ENCODE data around the gene ASB8. TPM values are rescaled to one million over a fixed set of nuclear protein-coding genes. Genes with fewer than 3 reads are reported as not detected.
"Not testable (repeated sequence)": the region's sequence is repeated elsewhere in the genome, so short reads cannot be mapped to it uniquely, and the experiment has no call there.

Gene ASB8
- total RNA-seq, 1 experiment from 2014 or later, result 34.4 TPM

DNA sequence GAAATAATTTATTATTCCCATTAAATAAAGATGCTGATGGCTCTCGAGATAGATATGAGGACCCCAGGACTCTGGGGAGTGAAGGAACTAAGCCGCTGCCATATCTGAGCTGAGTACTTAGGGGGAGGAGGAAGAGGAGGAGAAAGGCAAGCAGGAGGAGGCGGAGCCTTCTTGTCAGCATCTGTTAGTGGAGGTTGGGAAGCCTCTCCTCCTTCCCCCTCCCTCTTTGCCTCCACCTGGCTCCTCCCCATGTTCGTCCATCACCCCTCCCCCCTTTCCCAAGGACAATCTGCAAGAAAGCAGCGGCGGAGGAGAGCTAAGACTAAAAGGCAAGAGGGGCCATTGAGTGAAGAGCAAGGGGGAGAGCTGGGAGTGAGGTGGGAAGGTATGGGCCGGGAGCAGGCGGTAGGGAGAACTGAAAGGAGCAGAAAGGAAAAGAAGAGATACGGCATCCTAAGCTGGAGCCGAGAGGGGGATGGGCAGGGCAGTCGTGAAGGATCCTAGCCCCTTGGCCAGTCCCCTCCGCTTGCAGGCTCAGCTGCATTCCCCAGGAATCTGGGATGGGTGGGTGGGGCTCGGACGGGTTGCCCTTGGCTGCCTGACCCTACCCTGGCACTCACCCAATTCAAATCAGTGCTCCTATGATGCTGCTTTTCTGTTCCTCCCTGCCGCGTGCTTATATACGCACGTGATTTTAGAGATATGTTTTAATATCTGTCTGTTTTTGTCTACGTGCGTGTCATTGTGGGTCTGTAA, 38.1 kb downstream of the ASB8 start, which contains the start of gene PFKM:
PFKM (plus strand) TSS at position 287 of the 756 bp plus-strand sequence. CDS start 3,411 bp downstream, outside the sequence.
- peak; percentile 84 for DNase-seq
- intact Hi-C loops (cut with micrococcal nuclease), result loop anchor here (2.0 kb wide), 1 partner anchor 14 kb away; no protein-coding TSS in a partner anchor
- H3K27me3 ChIP-seq (ENCODE audit: low read length), result no peaks in the 10 kb centered on the region
- peak within 1 kb of the TSS; percentile 98 for H3K4me2 ChIP-seq (ENCODE audit: low read length)
- H3K79me2 ChIP-seq (ENCODE audit: low read length), result peaks cover 28% of the 10 kb centered on the region
- H3K9me3 ChIP-seq (ENCODE audit: low read length), result no peaks in the 10 kb centered on the region
- no peak for TF ChIP-seq EZH2 (IDR thresholded peaks at IDR 0.05; ENCODE audit: low read length, unreplicated experiment)
- H3K27ac ChIP-seq (ENCODE audit: low read length), result no peak within 1 kb of the TSS
- H3K4me1 ChIP-seq (ENCODE audit: insufficient read depth, low read length), result peaks cover 15% of the 10 kb centered on the region
- CTCF ChIA-PET, result no interaction called here
- H3K4me3 ChIP-seq (ENCODE audit: low read length), result peak within 1 kb of the TSS; percentile 87
- TSS peak; percentile 45 for BruUV-seq (replicated peaks)
- H3K9me2 ChIP-seq (replicated peaks; ENCODE audit: low read length), result no peaks in the 10 kb centered on the region
- H4K20me1 ChIP-seq (ENCODE audit: low read length), result no peaks in the 10 kb centered on the region
- peak; percentile 97 for ATAC-seq
- POLR2A ChIA-PET (ENCODE audit: unreplicated experiment), result interaction anchor here (0.5 to 0.9 kb wide), 4 partner anchors 14 to 1158 kb away, joined by 3 to 7 read pairs (median 4); no protein-coding TSS in a partner anchor
- H3K36me3 ChIP-seq (ENCODE audit: low read depth, low read length), result peaks cover 5% of the 10 kb centered on the region; the same call in 1 of the 2 replicates
- H3F3A ChIP-seq (ENCODE audit: low read length, unreplicated experiment), result no peaks in the 10 kb centered on the region
- peak within 1 kb of the TSS; percentile 80 for H3K9ac ChIP-seq (ENCODE audit: low read length)
- peak within 1 kb of the TSS; percentile 83 for H2AFZ ChIP-seq (ENCODE audit: low read length)

DNA sequence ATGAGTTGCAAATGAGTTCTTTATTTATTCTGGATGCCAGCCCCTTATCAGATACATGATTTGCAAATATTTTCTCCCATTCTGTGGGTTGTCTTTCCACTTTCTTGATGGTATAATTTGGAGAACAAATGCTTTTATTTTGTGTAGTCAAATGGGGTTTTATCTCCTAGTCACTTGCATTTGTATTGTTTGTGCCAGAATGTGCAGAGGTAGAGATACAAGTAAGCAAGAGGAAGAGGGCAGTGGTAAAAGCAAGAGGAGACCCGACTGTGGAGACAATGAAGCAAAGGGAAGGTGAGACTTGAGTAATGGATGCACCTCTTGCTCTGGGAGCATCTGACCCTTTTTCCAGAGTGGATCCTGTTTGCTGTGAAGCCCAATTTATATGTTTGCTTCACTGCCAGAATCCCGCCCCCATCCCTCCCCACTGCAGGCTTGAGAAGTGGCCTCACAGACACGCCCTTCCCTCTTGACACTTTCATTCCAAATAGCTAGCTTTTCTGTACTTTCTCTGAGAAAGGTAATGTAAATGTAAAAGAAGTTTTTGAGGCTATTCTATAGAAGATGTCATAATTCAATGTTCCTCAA, 38.9 kb downstream of the ASB8 start:
- ChIA-PET POLR2A (ENCODE audit: unreplicated experiment) (interaction anchor here (0.5 to 0.9 kb wide), 2 partner anchors 79 to 1159 kb away, joined by 3 to 5 read pairs; no protein-coding TSS in a partner anchor), CTCF (no interaction called here)
- DNase-seq (peak; percentile 15), ATAC-seq (peak; percentile 16)
- Histone ChIP-seq H3K9me3 (ENCODE audit: low read length) (no peaks in the 10 kb centered on the region), H3K79me2 (ENCODE audit: low read length) (peaks cover 28% of the 10 kb centered on the region), H4K20me1 (ENCODE audit: low read length) (no peaks in the 10 kb centered on the region), H3K4me3 (ENCODE audit: low read length) (peak overlapping the region; percentile 87), H2AFZ (ENCODE audit: low read length) (peak overlapping the region; percentile 83), H3K36me3 (ENCODE audit: low read depth, low read length) (peaks cover 5% of the 10 kb centered on the region; the same call in 1 of the 2 replicates), H3K27ac (ENCODE audit: low read length) (no peak overlapping the region), H3F3A (ENCODE audit: low read length, unreplicated experiment) (no peaks in the 10 kb centered on the region), H3K9ac (ENCODE audit: low read length) (no peak overlapping the region), H3K9me2 (replicated peaks; ENCODE audit: low read length) (no peaks in the 10 kb centered on the region), H3K4me2 (ENCODE audit: low read length) (peak overlapping the region; percentile 98), H3K4me1 (ENCODE audit: insufficient read depth, low read length) (peaks cover 15% of the 10 kb centered on the region), H3K27me3 (ENCODE audit: low read length) (no peaks in the 10 kb centered on the region)
- intact Hi-C loops (cut with micrococcal nuclease), result loop anchor here (2.0 kb wide), 1 partner anchor 14 kb away; no protein-coding TSS in a partner anchor
- TF ChIP-seq, protein P1, sequence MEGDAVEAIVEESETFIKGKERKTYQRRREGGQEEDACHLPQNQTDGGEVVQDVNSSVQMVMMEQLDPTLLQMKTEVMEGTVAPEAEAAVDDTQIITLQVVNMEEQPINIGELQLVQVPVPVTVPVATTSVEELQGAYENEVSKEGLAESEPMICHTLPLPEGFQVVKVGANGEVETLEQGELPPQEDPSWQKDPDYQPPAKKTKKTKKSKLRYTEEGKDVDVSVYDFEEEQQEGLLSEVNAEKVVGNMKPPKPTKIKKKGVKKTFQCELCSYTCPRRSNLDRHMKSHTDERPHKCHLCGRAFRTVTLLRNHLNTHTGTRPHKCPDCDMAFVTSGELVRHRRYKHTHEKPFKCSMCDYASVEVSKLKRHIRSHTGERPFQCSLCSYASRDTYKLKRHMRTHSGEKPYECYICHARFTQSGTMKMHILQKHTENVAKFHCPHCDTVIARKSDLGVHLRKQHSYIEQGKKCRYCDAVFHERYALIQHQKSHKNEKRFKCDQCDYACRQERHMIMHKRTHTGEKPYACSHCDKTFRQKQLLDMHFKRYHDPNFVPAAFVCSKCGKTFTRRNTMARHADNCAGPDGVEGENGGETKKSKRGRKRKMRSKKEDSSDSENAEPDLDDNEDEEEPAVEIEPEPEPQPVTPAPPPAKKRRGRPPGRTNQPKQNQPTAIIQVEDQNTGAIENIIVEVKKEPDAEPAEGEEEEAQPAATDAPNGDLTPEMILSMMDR (conservative IDR thresholded peaks at IDR 0.05; ENCODE audit: low read depth, low read length), result no peak
- TF ChIP-seq EZH2 (IDR thresholded peaks at IDR 0.05; ENCODE audit: low read length, unreplicated experiment), result no peak
- no peak for TF ChIP-seq EZH2phosphoT487 (IDR thresholded peaks at IDR 0.05; ENCODE audit: borderline replicate concordance, low read length)
- TSS peak; percentile 24 for BruUV-seq (replicated peaks)

DNA sequence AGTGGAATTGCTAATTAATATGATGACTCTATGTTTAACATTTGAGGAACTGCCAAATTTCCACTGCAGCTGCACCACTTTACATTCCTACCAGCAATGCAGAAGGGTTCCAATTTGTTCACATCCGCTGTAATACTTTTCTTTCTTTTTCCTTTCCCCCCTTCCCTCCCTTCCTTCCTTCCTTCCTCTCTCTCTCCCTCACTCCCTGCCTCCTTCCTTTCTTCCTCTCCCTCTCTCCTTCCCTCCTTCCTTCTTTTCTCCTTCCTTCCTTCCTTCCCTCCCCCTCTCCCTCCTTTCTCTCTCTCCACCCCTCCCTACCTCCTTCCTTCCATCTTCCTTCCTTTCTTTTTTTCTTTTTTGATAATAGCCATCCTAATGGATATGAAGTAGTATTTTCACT, 41.4 kb downstream of the ASB8 start:
- no peak overlapping the region for H3K27ac ChIP-seq (ENCODE audit: low read length)
- H2AFZ ChIP-seq (ENCODE audit: low read length), result no peak overlapping the region
- no peak overlapping the region for H3K9ac ChIP-seq (ENCODE audit: low read length)
- TF ChIP-seq EZH2 (IDR thresholded peaks at IDR 0.05; ENCODE audit: low read length, unreplicated experiment) (no peak), EZH2phosphoT487 (IDR thresholded peaks at IDR 0.05; ENCODE audit: borderline replicate concordance, low read length) (no peak)
- TF ChIP-seq, protein P1 (conservative IDR thresholded peaks at IDR 0.05; ENCODE audit: low read depth, low read length), result no peak
- H3K27me3 ChIP-seq (ENCODE audit: low read length), result no peaks in the 10 kb centered on the region
- ATAC-seq (no peak), DNase-seq (no peak)
- intact Hi-C loops (cut with micrococcal nuclease), result no loop called here
- H3K9me2 ChIP-seq (replicated peaks; ENCODE audit: low read length), result no peaks in the 10 kb centered on the region
- H4K20me1 ChIP-seq (ENCODE audit: low read length), result no peaks in the 10 kb centered on the region
- H3K4me3 ChIP-seq (ENCODE audit: low read length), result no peak overlapping the region
- CTCF ChIA-PET, result no interaction called here
- no peaks in the 10 kb centered on the region for H3K9me3 ChIP-seq (ENCODE audit: low read length)
- POLR2A ChIA-PET (ENCODE audit: unreplicated experiment), result no interaction called here
- peaks cover 15% of the 10 kb centered on the region for H3K79me2 ChIP-seq (ENCODE audit: low read length)
- BruUV-seq (replicated peaks), result no TSS peak
- peaks cover 16% of the 10 kb centered on the region for H3K4me1 ChIP-seq (ENCODE audit: insufficient read depth, low read length)
- H3K36me3 ChIP-seq (ENCODE audit: low read depth, low read length), result no peaks in the 10 kb centered on the region
- no peaks in the 10 kb centered on the region for H3F3A ChIP-seq (ENCODE audit: low read length, unreplicated experiment)
- H3K4me2 ChIP-seq (ENCODE audit: low read length), result no peak overlapping the region

DNA sequence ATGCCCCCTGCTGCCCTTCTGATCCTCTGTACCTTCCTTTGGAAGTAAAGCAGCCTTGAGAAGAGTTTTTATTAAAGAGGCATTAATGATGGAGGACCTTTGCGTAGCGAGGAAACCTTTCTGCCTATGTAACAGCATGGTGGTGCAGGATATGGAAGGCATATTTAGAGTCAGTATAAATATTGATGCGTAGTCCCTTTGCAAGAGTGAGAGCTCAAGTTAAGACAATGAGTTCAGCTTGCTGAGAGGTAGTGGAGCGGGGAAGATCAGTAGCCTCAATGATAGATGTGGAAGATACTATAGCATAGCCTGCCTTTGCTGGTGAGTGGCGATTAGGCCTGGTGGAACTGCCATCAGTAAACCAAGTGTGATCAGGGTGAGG, 46.0 kb downstream of the ASB8 start:
- H3K9me2 ChIP-seq (replicated peaks; ENCODE audit: low read length); POLR2A ChIA-PET (ENCODE audit: unreplicated experiment); H3K9ac ChIP-seq (ENCODE audit: low read length); H3K36me3 ChIP-seq (ENCODE audit: low read depth, low read length); H3K27me3 ChIP-seq (ENCODE audit: low read length); H2AFZ ChIP-seq (ENCODE audit: low read length); H3K79me2 ChIP-seq (ENCODE audit: low read length); intact Hi-C loops (cut with micrococcal nuclease); H3K4me3 ChIP-seq (ENCODE audit: low read length); H3K27ac ChIP-seq (ENCODE audit: low read length); DNase-seq; H3F3A ChIP-seq (ENCODE audit: low read length, unreplicated experiment); H4K20me1 ChIP-seq (ENCODE audit: low read length); BruUV-seq (replicated peaks); H3K9me3 ChIP-seq (ENCODE audit: low read length); H3K4me2 ChIP-seq (ENCODE audit: low read length); CTCF ChIA-PET; ATAC-seq: not testable (repeated sequence)
- H3K4me1 ChIP-seq (ENCODE audit: insufficient read depth, low read length), result peaks cover 25% of the 10 kb centered on the region
